Vagina (tissue), 2 donors: ENCODE measurements around the gene OR51Q1. TPM values are rescaled to one million over a fixed set of nuclear protein-coding genes. Genes with fewer than 3 reads are reported as not detected.

Experiments
- DNase-seq, 2 donors: peaks; one replicate each; pipeline ENCODE4 v3.0.0-alpha.2; 2017; ENCODE audit errors: extremely low spot score in 2 of 2
- H3K27ac ChIP-seq: fragments of 200-600 bp; sonication (generic); one replicate; pipeline ENCODE4 v1.5.1; 2019
- H3K27me3 ChIP-seq: fragments of 200-600 bp; sonication (generic); one replicate; pipeline ENCODE4 v1.5.1; 2019
- H3K36me3 ChIP-seq, 2 donors: fragments of 200-600 bp; sonication (generic); one replicate each; pipeline ENCODE4 v1.5.1; 2017 to 2019
- H3K4me1 ChIP-seq: fragments of 200-600 bp; sonication (generic); one replicate; pipeline ENCODE4 v1.5.1; 2019
- H3K4me3 ChIP-seq, 2 donors: fragments of 200-600 bp; sonication (generic); 1 replicate in 1 of 2; 2 replicates in 1 of 2; pipeline ENCODE4 v1.5.1; 2016 to 2019
- H3K9me3 ChIP-seq: fragments of 200-600 bp; sonication (generic); one replicate; pipeline ENCODE4 v1.5.1; 2019
- POLR2A ChIP-seq, 2 donors: fragments of 450-650 bp; IDR thresholded peaks; one replicate each; pipeline ENCODE4 v1.6.1; 2017; ENCODE audit warnings: antibody characterized with exemption in 2 of 2, mild to moderate bottlenecking in 2 of 2, moderate library complexity in 2 of 2
- POLR2AphosphoS5 ChIP-seq, 2 donors: sonication (generic); formaldehyde crosslinking; IDR thresholded peaks; one replicate each; pipeline ENCODE4 v1.9.0; 2017; ENCODE audit warnings: antibody characterized with exemption in 2 of 2, mild to moderate bottlenecking in 2 of 2, low read depth in 1 of 2; ENCODE audit not compliant: insufficient read depth in 1 of 2
- intact Hi-C: fragments of 100-400 bp; cut with DNase I; formaldehyde crosslinking; loops from one replicate; pipeline ENCODE4 v1.15.1; 2023
- total RNA-seq: library from RNA; depleted of rRNA; stranded (reverse); fragments of >200 nt; gene quantifications from one replicate; pipeline ENCODE4 v1.2.3, GENCODE V29; 2016
- TF ChIP-seq, protein P1 (sequence below), 3 experiments: fragments of 450-650 bp in 2 of 3; fragments of 200-600 bp in 1 of 3; sonication (generic) in 1 of 3; IDR thresholded peaks; one replicate each; pipeline ENCODE4 v1.5.1; 2017 to 2019; ENCODE audit warnings: antibody characterized with exemption in 3 of 3, mild to moderate bottlenecking in 2 of 3, moderate library complexity in 2 of 3

The OR51Q1 gene
- total RNA-seq, 1 donor from 2014 or later = not detected

DNA sequence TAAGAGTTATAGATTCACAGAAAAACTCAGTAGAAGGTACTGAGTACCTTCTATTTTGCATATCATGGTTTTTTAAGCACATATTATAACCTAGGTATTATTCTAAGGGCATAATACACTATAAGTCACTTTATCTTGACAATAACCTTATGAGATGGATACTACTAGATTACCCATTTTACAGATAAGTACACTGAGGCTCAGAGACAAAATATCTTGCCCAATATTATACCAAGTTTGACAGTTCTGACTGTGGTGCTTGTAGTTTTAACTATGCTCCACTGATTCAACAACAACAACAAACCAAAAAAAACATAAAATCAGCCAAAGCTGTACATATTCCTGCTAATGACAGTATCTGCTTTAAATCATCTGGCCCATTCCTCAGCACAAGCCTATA lies 27.8 kb upstream of the OR51Q1 start:
- no peaks in the 10 kb centered on the region for H3K4me1 ChIP-seq
- no peaks in the 10 kb centered on the region for H3K27me3 ChIP-seq
- TF ChIP-seq POLR2AphosphoS5 (IDR thresholded peaks at IDR 0.05; ENCODE audit: insufficient read depth in 1 of 2, low read depth in 1 of 2) = no peak
- TF ChIP-seq POLR2A (IDR thresholded peaks at IDR 0.05) = no peak
- TF ChIP-seq, protein P1, sequence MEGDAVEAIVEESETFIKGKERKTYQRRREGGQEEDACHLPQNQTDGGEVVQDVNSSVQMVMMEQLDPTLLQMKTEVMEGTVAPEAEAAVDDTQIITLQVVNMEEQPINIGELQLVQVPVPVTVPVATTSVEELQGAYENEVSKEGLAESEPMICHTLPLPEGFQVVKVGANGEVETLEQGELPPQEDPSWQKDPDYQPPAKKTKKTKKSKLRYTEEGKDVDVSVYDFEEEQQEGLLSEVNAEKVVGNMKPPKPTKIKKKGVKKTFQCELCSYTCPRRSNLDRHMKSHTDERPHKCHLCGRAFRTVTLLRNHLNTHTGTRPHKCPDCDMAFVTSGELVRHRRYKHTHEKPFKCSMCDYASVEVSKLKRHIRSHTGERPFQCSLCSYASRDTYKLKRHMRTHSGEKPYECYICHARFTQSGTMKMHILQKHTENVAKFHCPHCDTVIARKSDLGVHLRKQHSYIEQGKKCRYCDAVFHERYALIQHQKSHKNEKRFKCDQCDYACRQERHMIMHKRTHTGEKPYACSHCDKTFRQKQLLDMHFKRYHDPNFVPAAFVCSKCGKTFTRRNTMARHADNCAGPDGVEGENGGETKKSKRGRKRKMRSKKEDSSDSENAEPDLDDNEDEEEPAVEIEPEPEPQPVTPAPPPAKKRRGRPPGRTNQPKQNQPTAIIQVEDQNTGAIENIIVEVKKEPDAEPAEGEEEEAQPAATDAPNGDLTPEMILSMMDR (IDR thresholded peaks at IDR 0.05) = no peak
- H3K9me3 ChIP-seq = no peaks in the 10 kb centered on the region
- DNase-seq = no peak
- no peak overlapping the region for H3K27ac ChIP-seq
- no peaks in the 10 kb centered on the region for H3K36me3 ChIP-seq
- intact Hi-C loops = no loop called here
- H3K4me3 ChIP-seq = no peak overlapping the region

DNA sequence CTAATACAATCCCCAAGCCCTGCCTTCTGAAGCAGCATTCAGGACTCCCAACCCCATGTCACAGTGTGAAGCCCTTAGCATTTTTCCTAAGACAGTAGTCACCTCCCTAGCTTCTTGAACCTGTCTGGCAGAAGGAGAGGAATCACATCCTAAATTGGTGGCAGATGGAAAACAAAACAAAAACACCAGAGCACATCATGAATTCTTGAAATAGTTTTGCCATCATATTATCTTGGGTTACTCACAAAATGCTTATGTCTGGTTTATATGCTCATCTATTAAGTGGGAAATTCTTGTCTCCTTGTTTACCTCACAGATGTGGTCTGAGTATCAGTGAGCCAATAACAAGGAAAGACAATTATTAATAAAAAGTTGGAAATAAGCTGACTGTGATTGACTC lies 23.0 kb upstream of the OR51Q1 start:
- Histone ChIP-seq H3K9me3 (no peaks in the 10 kb centered on the region), H3K36me3 (no peaks in the 10 kb centered on the region), H3K4me1 (no peaks in the 10 kb centered on the region), H3K27ac (no peak overlapping the region), H3K4me3 (no peak overlapping the region), H3K27me3 (no peaks in the 10 kb centered on the region)
- TF ChIP-seq POLR2A (IDR thresholded peaks at IDR 0.05) (no peak), POLR2AphosphoS5 (IDR thresholded peaks at IDR 0.05; ENCODE audit: insufficient read depth in 1 of 2, low read depth in 1 of 2) (no peak)
- TF ChIP-seq, protein P1 (IDR thresholded peaks at IDR 0.05) = no peak
- intact Hi-C loops = no loop called here
- DNase-seq = no peak

DNA sequence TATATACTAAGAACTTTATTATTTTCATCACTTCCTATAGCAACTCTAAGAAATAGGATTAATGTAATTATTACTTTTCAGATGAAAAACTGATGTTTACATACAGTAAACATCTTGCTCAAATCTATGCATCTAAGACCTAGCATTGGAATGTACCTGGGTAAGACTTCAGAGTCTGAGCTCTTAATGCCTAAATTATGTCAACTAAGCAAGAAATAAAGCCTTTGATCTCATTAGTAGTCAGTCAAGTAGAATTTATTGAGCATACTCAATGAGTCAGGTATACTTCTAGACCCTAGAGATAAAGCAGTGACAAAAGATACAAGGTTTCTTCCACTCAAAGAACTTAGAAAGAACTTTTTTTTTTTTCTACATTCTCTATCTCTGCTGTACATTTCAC lies 16.7 kb upstream of the OR51Q1 start:
- Histone ChIP-seq H3K4me3 (no peak overlapping the region), H3K27me3 (no peaks in the 10 kb centered on the region), H3K9me3 (no peaks in the 10 kb centered on the region), H3K27ac (no peak overlapping the region), H3K36me3 (no peaks in the 10 kb centered on the region), H3K4me1 (no peaks in the 10 kb centered on the region)
- intact Hi-C loops = no loop called here
- DNase-seq = no peak
- TF ChIP-seq POLR2AphosphoS5 (IDR thresholded peaks at IDR 0.05; ENCODE audit: insufficient read depth in 1 of 2, low read depth in 1 of 2) (no peak), POLR2A (IDR thresholded peaks at IDR 0.05) (no peak)
- TF ChIP-seq, protein P1 (IDR thresholded peaks at IDR 0.05) = no peak

DNA sequence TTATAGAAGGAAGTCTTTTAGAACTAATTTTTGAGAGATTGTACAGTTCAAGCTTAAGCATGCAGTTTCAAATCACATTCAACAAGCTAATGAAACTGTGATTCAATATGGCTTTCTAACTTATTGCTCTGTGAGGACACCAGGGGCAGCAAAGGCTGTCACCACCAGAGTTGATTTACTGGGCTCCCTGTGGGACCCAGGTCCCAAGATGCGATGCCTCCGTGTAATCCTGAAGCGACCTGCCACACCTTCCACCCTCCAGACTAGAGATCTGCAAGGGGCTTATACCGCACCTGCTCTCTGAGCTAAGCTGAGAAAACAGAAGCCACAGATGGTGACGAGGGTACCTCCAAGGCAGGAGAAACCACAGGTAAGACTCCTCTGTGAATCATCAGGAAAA lies 918 bp upstream of the OR51Q1 start:
- Histone ChIP-seq H3K36me3 (no peaks in the 10 kb centered on the region), H3K9me3 (no peaks in the 10 kb centered on the region), H3K4me3 (no peak overlapping the region), H3K27me3 (no peaks in the 10 kb centered on the region), H3K27ac (no peak overlapping the region), H3K4me1 (no peaks in the 10 kb centered on the region)
- TF ChIP-seq, protein P1 (IDR thresholded peaks at IDR 0.05) = no peak
- TF ChIP-seq POLR2AphosphoS5 (IDR thresholded peaks at IDR 0.05; ENCODE audit: insufficient read depth in 1 of 2, low read depth in 1 of 2) (no peak), POLR2A (IDR thresholded peaks at IDR 0.05) (no peak)
- intact Hi-C loops = no loop called here
- no peak for DNase-seq

DNA sequence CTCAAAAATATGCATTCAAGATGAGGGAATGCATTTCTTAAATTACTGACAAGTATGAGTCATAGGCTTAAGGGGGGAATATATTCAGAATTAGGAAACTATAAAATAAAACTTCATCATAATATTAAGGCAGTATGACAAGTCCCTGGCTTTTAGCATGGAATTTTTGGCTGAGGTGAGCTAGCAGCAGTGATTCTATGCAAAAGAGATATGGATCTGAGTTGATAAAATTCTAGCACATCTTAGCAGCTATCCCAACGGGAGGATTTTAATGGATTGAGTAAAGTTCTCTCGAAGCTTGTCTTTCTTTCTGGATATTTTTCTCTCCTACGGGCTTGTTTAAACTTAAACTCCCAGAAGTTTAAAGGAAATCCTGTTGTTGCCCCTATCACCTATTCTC lies 1.2 kb downstream of the OR51Q1 start:
- Histone ChIP-seq H3K9me3 (no peaks in the 10 kb centered on the region), H3K4me1 (no peaks in the 10 kb centered on the region), H3K27me3 (no peaks in the 10 kb centered on the region), H3K4me3 (no peak overlapping the region), H3K27ac (no peak overlapping the region), H3K36me3 (no peaks in the 10 kb centered on the region)
- DNase-seq = no peak
- TF ChIP-seq POLR2A (IDR thresholded peaks at IDR 0.05) = no peak
- TF ChIP-seq POLR2AphosphoS5 (IDR thresholded peaks at IDR 0.05; ENCODE audit: insufficient read depth in 1 of 2, low read depth in 1 of 2) = no peak
- TF ChIP-seq, protein P1 (IDR thresholded peaks at IDR 0.05) = no peak
- intact Hi-C loops = no loop called here
